HEK293T (cell line): ENCODE data around the gene TEX29.

Source experiments
- CTCF ChIA-PET: fragments of 350-600 bp; formaldehyde crosslinking; extraction: SDS; loops from one replicate; lab custom pipeline; 2021; ENCODE audit warnings: antibody characterized with exemption, inconsistent platforms; lab: Yijun Ruan, JAX
- POLR2A ChIA-PET: fragments of 350-600 bp; formaldehyde crosslinking; extraction: SDS; loops from one replicate; lab custom pipeline; 2020; ENCODE audit warnings: antibody characterized with exemption, inconsistent platforms; lab: Yijun Ruan, JAX
- DNase-seq: peaks from one replicate; pipeline ENCODE4 v3.0.0; 2012; ENCODE audit warnings: mixed read lengths; ENCODE audit errors: extremely low spot score
- ARNT ChIP-seq: fragments of 450-650 bp; IDR thresholded peaks from 2 replicates; pipeline ENCODE4 v1.6.1; 2017; ENCODE audit warnings: mild to moderate bottlenecking
- BHLHE40 ChIP-seq: fragments of 450-650 bp; IDR thresholded peaks from 2 replicates; pipeline ENCODE4 v1.6.1; 2016; ENCODE audit warnings: mild to moderate bottlenecking, moderate library complexity, borderline replicate concordance
- CTBP1 ChIP-seq: fragments of 450-650 bp; IDR thresholded peaks from 2 replicates; pipeline ENCODE4 v1.6.1; 2016; ENCODE audit warnings: borderline replicate concordance
- ELF4 ChIP-seq: fragments of 450-650 bp; IDR thresholded peaks from 2 replicates; pipeline ENCODE4 v1.6.1; 2017; ENCODE audit warnings: antibody characterized with exemption
- FOXA1 ChIP-seq: fragments of 450-650 bp; IDR thresholded peaks from 2 replicates; pipeline ENCODE4 v1.6.1; 2016; ENCODE audit warnings: mild to moderate bottlenecking
- FOXK2 ChIP-seq: fragments of 450-650 bp; IDR thresholded peaks from 2 replicates; pipeline ENCODE4 v1.6.1; 2016; ENCODE audit warnings: mild to moderate bottlenecking
- FOXM1 ChIP-seq: fragments of 450-650 bp; IDR thresholded peaks from 2 replicates; pipeline ENCODE4 v1.6.1; 2017; ENCODE audit warnings: mild to moderate bottlenecking, borderline replicate concordance
- HDGF ChIP-seq: fragments of 450-650 bp; IDR thresholded peaks from 2 replicates; pipeline ENCODE4 v1.6.1; 2017; ENCODE audit warnings: antibody characterized with exemption, borderline replicate concordance
- L3MBTL2 ChIP-seq: fragments of 450-650 bp; conservative IDR thresholded peaks from 2 replicates; pipeline ENCODE4 v1.6.1; 2016; ENCODE audit warnings: mild to moderate bottlenecking
- LEF1 ChIP-seq: fragments of 450-650 bp; IDR thresholded peaks from 2 replicates; pipeline ENCODE4 v1.6.1; 2017; ENCODE audit warnings: mild to moderate bottlenecking, borderline replicate concordance
- NFRKB ChIP-seq: fragments of 450-650 bp; IDR thresholded peaks from 2 replicates; pipeline ENCODE4 v1.6.1; 2016; ENCODE audit warnings: mild to moderate bottlenecking, moderate library complexity
- SP1 ChIP-seq: fragments of 450-650 bp; IDR thresholded peaks from 2 replicates; pipeline ENCODE4 v1.6.1; 2017
- SUZ12 ChIP-seq: fragments of 450-650 bp; IDR thresholded peaks from 2 replicates; pipeline ENCODE4 v1.6.1; 2016; ENCODE audit warnings: mild to moderate bottlenecking
- TARDBP ChIP-seq: fragments of 450-650 bp; IDR thresholded peaks from 2 replicates; pipeline ENCODE4 v1.6.1; 2016
- ZNF384 ChIP-seq: fragments of 450-650 bp; IDR thresholded peaks from 2 replicates; pipeline ENCODE4 v1.6.1; 2016
- TF ChIP-seq, protein P1 (sequence below): fragments of 450-650 bp; IDR thresholded peaks from 2 replicates; pipeline ENCODE4 v1.6.1; 2016

Gene TEX29

DNA sequence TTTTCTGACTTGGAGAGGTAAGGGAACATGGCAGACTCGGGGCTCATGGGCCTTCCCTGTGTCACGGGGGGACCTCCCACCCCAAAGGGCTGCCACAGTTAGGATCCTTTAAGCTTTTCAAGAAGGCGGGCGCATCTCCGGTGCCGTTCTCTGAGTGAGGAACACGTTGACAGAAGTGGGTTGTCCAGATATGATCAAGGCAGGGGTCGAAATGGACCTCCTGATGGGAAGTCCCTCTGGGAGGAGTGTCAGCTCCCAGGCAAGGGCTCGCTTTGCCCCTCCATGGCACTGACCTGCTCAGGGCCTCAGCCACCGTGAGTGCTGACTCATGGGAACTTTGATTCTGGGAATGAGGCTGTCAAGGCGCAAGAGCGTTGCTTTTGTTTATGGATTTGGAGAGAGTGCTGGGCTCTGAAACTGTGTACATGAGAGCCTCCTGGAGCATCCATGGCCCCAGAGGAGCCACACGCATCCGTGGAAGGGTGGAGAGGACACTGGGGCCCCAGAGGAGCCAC, 6.5 kb upstream of the TEX29 start:
- TF ChIP-seq NFRKB = no peak
- no peak for TF ChIP-seq HDGF
- no peak for TF ChIP-seq CTBP1
- no peak for TF ChIP-seq BHLHE40
- no peak for TF ChIP-seq L3MBTL2
- no peak for TF ChIP-seq LEF1
- no peak for TF ChIP-seq SP1
- no peak for TF ChIP-seq ELF4
- TF ChIP-seq SUZ12 = no peak
- TF ChIP-seq ZNF384 = no peak
- no peak for TF ChIP-seq FOXA1
- TF ChIP-seq, protein P1, sequence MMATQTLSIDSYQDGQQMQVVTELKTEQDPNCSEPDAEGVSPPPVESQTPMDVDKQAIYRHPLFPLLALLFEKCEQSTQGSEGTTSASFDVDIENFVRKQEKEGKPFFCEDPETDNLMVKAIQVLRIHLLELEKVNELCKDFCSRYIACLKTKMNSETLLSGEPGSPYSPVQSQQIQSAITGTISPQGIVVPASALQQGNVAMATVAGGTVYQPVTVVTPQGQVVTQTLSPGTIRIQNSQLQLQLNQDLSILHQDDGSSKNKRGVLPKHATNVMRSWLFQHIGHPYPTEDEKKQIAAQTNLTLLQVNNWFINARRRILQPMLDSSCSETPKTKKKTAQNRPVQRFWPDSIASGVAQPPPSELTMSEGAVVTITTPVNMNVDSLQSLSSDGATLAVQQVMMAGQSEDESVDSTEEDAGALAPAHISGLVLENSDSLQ = no peak
- POLR2A ChIA-PET = no interaction called here
- DNase-seq = no peak
- CTCF ChIA-PET = no interaction called here

DNA sequence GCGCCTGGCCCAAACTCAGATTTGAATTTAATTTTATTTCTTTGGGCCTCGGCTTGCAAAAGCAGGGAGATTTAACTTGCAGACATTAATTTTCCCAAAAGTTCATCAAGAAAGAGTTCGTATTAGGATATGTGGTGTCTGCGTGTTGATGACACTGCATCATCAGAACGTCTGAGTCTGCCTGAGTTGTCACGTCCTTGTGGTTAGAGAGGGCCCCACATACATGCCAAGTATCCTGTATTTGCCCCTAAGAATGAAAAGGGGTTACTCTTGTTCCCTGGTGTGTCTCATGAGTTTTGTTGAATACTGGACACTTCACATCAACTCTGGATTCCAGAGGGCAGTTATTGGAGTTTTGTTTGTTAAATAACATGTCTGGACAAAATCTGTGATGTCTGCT, 5.6 kb upstream of the TEX29 start:
- DNase-seq = no peak
- ChIA-PET POLR2A (no interaction called here), CTCF (no interaction called here)
- TF ChIP-seq SUZ12 = no peak
- no peak for TF ChIP-seq FOXA1
- TF ChIP-seq NFRKB = no peak
- no peak for TF ChIP-seq ARNT
- TF ChIP-seq TARDBP = no peak
- TF ChIP-seq CTBP1 = no peak
- no peak for TF ChIP-seq SP1
- TF ChIP-seq FOXK2 = no peak
- TF ChIP-seq HDGF = no peak
- TF ChIP-seq ELF4 = no peak
- no peak for TF ChIP-seq BHLHE40
- TF ChIP-seq L3MBTL2 = no peak
- TF ChIP-seq, protein P1 = no peak
- no peak for TF ChIP-seq FOXM1
- TF ChIP-seq LEF1 = no peak
- TF ChIP-seq ZNF384 = no peak

DNA sequence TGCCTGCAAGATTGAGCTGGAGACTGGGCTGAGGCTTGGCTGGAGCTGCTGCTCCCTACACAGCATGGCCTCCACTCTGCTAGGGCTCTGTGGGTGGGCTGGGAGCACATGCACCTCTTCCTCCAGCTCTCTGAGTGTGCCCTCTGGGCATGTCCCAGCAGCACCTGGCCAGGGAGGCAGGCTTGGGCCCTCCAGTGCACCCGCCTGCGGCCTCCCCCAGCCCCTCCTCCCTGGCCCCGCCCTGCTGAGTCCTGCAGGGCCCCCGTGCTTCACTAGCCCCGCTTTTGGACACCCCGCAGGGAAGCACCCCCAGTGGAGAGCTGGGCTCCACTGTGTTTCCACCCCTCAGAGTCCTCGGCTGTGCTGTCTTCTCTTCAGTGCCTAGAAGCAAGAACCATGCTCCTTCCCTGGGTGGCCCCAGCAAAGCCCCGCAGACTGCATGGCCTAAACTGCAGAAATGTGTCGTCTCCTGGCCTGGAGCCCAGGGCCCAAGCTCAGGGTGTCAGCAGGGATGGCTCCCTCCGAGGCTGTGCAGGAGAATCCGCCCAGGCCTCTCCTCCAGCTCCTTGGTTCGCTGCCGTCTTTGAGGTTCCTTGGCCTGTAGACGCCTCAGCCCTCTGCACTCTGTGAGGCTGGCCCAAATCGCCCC, 5.0 kb upstream of the TEX29 start:
- ChIA-PET POLR2A (no interaction called here), CTCF (no interaction called here)
- TF ChIP-seq FOXM1 (no peak), NFRKB (no peak), ARNT (no peak), SP1 (no peak), HDGF (no peak), TARDBP (no peak), ZNF384 (no peak), ELF4 (no peak), FOXK2 (no peak), FOXA1 (no peak), CTBP1 (no peak), SUZ12 (no peak)
- no peak for DNase-seq

DNA sequence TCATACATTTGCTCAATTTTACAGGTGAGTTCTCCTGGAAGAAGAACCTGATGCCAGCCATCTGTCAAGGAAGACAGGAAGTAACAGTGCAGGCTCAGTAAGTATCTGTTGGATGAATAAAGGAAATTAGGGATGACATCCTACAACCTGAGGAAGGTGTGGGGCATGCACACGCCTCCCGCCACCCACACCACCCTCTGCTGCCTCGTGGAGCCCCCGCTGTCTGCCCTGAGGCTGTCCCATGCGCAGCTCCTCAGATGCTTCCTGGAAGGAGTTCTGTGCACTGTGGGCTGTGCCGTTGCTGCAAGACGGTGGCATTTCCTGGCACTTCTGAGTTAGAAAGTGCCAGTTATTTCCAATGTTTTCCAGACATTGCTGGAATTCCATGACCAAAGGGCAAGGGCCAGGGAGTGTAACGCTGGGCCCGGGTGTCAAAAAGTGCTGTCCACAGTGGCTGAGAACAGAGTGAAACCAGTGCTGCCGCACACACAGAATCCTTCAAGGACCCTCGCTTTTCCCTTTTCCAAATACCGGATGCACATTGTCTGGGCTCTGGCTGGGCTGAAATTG, 4.2 kb upstream of the TEX29 start:
- ChIA-PET POLR2A (no interaction called here), CTCF (no interaction called here)
- TF ChIP-seq TARDBP = no peak
- no peak for TF ChIP-seq ZNF384
- TF ChIP-seq CTBP1 = no peak
- no peak for TF ChIP-seq FOXM1
- no peak for TF ChIP-seq HDGF
- TF ChIP-seq FOXA1 = no peak
- TF ChIP-seq L3MBTL2 = no peak
- no peak for TF ChIP-seq SUZ12
- no peak for DNase-seq

DNA sequence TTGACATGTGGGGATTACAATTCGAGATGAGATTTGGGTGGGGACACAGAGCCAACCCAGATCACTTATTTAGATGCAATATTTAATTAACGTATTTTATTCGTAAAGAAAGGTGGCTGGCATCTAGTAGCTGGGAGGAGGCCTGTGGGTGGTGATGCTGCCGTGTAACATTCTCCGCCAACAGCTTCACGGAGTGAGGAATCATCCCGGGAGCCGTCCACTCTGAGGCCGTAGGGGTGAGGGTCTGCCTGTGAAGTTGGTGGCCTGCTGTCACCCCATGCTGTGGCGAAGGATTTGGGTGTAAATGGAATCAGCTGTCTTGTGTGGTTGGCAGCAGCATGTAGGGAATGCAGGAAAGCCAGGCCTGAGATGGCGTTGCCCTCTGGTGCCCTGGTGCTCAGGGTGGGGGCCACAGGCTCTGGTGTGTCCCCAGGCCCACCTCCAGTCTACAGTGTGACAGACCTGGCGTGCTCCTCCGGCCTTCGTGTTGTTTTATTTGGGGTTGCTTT, 3.3 kb upstream of the TEX29 start:
- POLR2A ChIA-PET = no interaction called here
- CTCF ChIA-PET = no interaction called here
- TF ChIP-seq ELF4 (no peak), TARDBP (no peak), FOXM1 (no peak), L3MBTL2 (no peak), CTBP1 (no peak), FOXK2 (no peak), BHLHE40 (no peak), ZNF384 (no peak), FOXA1 (no peak)
- no peak for DNase-seq

DNA sequence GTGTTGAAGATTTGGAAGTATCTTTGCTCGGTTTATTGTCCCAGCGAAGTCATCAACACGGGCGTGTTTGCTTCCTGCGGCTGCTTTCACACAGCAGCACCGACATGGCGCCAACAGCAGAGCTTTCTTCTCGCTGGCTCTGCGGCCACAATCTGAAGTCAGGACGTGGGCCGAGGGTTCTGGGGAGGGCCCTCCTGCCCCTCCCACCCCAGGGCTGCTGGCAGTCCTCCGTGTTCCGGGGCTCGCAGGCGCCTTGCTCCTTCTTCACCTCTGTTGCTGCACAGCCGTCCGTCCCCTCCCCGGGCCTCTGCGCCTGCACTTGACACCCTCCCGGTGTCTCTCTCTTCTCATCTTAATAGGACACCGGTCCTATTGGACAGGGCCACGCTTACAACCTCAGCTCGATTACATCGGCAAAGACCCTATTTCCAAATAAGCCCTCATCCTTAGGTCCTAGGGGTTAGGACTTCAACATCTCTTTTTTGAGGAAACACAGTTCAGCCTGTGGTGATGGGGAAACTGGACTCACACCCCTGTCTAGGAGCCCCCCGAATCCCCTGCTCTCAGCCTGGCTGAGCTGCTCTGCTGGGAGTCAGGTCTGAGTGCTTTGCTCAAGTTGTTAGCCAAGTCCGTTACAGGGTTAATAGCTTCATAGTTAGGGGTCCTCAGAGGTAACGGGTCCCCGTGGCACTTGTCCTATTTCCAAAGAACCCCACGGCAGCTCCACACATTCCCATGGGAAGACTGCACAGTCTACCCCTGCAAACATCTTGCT, 2.7 kb upstream of the TEX29 start:
- DNase-seq = no peak
- ChIA-PET POLR2A (no interaction called here), CTCF (no interaction called here)
- no peak for TF ChIP-seq L3MBTL2
- no peak for TF ChIP-seq HDGF
- no peak for TF ChIP-seq CTBP1
- no peak for TF ChIP-seq ZNF384
- TF ChIP-seq TARDBP = no peak
- TF ChIP-seq FOXA1 = no peak
- no peak for TF ChIP-seq SUZ12
- no peak for TF ChIP-seq FOXK2
- TF ChIP-seq NFRKB = no peak
- TF ChIP-seq SP1 = no peak
- TF ChIP-seq FOXM1 = no peak
- no peak for TF ChIP-seq ELF4
- no peak for TF ChIP-seq LEF1
- no peak for TF ChIP-seq ARNT
- TF ChIP-seq, protein P1 = no peak
- no peak for TF ChIP-seq BHLHE40
